ENCODE results near the gene PDGFC.

DNA sequence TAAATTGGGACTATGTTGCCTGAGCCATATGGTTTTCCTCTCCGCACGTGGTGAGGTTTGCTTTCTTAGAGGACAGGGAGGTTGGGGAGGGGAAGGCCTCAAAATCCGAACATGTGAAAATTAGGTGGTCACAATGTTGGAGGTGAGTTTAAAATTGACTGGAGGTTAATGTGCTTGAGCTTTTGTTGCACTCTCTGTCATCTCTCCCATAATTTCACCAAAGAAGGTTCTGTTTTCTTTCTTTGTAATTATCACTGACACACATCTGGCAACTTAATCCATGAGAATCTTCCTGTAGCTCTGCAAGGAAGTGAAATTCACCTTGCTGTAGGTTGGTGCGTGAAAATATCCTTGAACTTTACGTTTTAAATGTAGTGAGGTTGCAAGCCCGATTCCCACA lies 225.5 kb downstream of the PDGFC start:
- TF ChIP-seq, protein P1, sequence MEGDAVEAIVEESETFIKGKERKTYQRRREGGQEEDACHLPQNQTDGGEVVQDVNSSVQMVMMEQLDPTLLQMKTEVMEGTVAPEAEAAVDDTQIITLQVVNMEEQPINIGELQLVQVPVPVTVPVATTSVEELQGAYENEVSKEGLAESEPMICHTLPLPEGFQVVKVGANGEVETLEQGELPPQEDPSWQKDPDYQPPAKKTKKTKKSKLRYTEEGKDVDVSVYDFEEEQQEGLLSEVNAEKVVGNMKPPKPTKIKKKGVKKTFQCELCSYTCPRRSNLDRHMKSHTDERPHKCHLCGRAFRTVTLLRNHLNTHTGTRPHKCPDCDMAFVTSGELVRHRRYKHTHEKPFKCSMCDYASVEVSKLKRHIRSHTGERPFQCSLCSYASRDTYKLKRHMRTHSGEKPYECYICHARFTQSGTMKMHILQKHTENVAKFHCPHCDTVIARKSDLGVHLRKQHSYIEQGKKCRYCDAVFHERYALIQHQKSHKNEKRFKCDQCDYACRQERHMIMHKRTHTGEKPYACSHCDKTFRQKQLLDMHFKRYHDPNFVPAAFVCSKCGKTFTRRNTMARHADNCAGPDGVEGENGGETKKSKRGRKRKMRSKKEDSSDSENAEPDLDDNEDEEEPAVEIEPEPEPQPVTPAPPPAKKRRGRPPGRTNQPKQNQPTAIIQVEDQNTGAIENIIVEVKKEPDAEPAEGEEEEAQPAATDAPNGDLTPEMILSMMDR (IDR thresholded peaks at IDR 0.05; ENCODE audit: borderline replicate concordance, extremely low read depth, low read length, poor library complexity, severe bottlenecking), result no peak
- no peak for TF ChIP-seq EZH2 (IDR thresholded peaks at IDR 0.05; ENCODE audit: borderline replicate concordance, low read depth, low read length, severe bottlenecking)

All from DND-41 (cell line).